Epidermal melanocyte (primary cell): ENCODE data around the gene LOXL3.
A peak's percentile ranks its signal among the peaks of the same experiment; 100 is the strongest.

Source experiments
- DNase-seq: peaks from one replicate; pipeline ENCODE4 v3.0.0; 2011; ENCODE audit warnings: low spot score; ENCODE audit not compliant: insufficient read length

Gene LOXL3

DNA sequence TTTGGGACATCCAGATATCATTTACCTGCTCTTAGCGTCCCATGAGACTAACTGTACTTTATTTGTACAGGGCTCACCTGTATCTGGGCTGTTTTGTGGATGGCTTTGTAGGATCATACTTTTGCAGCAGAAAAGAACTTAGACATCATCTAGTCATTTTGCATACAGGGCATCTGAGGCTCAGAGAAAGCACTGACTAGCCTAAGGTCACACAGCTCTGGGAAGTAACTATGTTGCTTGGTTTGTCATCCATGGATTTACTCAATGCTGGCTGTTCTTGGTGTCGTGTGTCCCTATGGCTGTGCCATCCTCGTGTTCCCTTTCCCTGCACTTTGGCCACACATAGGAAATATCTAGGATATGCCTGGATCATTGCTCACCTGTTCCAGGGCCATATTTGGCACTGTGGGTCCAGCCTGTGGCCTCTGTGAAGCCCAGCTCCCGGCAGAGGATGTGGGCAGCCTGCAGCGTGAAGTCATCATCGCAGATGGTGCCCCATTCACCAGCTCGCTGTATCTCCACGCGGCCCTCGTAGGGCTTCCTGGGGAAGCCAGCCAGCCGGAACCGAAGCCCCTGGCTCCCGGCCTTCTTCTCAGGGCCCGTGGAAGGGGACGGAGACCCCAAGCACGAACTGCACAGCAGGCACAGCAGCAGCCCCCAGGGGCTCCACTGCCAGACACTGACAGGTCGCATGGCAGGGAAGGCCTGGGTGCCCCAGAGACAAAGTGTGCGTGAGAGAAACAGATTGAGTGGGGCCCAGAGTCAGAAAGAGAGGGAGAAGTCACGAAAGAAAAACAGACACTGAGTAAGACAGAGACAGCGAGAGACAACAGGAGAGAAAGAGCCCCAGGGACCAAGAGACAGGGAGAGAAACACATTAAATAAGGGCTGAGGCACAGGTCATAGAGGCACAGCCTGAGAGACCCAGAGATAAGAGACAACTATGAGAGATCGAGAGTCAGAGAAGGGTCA, 1.5 kb downstream of the LOXL3 start:
- no peak for DNase-seq

DNA sequence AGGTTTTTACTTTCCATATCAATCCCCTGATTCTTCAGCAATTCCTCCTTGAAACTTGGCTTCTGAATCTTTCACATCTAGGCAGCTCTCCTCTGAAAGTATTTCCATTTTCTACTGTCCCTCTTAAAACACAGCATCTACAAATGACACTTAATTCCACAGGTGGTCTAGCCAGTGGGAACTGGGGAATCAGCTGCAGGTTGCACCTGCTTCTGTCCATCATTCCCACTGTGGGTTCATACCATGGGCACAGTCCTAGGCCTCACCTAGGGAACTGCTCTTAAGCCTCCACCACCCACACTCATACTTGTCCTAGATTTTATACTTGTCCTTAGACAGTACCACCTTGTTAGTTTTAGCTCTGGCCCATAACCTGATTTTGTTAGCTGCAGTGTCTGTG, 2.2 kb downstream of the LOXL3 start:
- DNase-seq, result no peak

- DNase-seq, result no peak
Observed at GRCh38 chr2:74550231-74550630, 3.5 kb downstream of the LOXL3 start.

GRCh38 chr2:74548900-74549826, 4.6 kb downstream of the LOXL3 start:
- peak; percentile 57 for DNase-seq

DNA sequence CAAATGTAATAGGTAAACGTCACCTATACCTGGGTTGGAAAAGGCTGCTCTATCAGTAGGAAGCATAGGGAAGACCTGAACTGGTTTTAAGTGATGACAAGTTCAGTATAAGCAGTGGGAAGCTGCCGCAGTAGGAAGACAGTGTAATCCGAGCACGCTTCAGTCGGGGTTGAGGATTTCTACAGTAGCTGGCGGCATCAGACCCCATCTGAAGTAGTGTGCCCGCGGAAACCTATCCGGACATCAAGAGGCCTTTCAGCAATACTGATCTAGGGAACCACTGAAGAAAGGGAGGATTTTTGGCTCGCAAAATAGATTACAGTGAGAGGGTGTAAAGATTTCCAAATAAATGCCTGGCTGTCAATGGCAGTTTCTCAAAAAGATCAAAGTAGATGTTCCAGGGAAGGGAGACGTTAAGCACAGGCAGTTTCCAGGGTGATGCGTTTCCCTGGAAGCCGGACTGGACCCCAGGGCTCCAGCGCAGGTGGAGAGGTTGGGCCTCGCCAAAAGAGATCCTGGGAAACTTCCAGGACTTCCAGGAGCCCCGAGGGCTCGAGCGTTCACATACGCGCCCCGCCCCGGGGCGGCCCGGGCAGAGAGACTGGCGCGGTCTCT, 5.3 kb downstream of the LOXL3 start:
- DNase-seq, result no peak

GRCh38 chr2:74546004-74546403, 7.7 kb downstream of the LOXL3 start:
- no peak for DNase-seq

GRCh38 chr2:74544634-74545033, 9.1 kb downstream of the LOXL3 start:
- no peak for DNase-seq

DNA sequence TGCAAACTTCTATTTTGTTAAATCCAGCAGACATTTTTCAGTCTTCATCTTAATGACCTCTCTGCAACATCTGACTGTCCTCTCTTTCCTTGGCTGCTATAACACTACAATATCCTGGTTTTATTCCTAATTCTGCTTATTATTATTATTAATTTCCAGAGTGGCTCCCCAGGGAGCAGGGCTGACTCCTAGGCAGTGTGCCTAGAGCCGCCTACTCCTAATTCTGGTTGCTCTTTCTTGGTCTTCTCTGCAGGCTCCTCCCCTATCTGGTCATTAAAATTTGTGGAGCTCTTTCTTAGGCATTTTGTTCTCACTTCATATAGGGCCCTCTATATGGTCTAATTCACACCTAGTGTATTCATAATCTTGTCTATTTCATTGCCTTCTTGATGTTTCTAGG, 10.8 kb downstream of the LOXL3 start:
- DNase-seq, result no peak

GRCh38 chr2:74540291-74540690, 13.5 kb downstream of the LOXL3 start:
- no peak for DNase-seq

DNA sequence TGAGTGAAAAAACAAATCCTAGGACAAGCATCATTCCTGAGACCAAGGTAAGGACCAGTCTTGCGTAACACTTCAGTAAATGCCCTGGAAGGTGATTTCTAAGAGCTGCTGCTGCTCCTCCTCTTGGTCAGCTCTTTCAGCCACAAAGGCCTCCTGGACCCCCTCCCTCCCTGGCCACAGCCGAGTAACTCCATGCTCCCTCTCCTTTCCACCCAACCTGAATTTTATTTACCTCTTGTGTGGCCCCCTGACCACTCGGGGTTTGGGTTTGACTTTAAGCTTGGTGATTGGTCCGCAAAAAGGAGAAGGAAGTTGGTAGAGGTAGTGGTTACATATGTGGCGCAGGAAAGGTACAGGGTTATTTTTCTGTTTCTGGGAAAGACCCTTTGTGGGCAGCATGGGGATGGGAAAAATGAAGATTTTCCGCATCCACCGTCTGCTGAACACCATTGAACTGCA, 14.8 kb downstream of the LOXL3 start:
- no peak for DNase-seq

- DNase-seq, result no peak
Observed at GRCh38 chr2:74537140-74537539, 16.6 kb downstream of the LOXL3 start.

DNA sequence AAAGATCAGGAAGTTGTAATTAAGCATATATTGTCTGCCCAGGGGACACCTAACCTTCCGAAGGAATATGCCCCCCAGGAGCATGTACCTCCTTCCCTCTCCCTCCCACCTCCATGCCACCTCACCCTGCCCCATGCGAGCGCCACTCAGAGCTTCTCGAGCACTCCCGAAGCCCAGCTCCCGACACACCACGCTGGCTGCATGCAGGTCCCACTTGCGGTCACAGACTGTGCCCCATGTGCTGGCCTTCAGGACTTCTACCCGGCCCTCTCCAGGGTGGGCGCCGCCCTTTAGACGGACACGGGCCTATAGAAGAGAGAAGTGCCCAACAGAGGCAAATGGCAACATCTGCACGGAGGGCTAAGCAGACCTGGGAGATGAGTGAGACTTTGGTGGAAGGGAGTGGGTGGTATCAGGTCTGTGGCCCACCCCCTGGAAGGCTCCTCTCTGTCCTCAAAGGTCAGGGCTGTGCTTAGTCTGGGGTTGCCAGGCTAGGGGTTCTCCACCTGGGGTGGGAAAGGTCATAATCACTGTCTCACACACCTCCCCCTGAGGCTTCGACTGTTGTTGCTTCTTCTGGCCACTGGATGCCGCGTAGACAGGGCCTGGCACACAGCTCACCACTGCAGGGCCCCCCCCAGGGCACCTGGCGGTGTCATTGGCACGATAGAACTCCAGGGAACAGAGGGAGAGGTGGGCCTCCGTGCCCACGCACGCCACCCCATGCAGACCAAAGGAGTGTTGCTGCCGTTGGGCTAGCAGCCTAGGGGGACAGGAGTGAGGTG, 17.4 kb downstream of the LOXL3 start:
- no peak for DNase-seq

- no peak for DNase-seq
Observed at GRCh38 chr2:74535440-74535965, 18.2 kb downstream of the LOXL3 start.

DNA sequence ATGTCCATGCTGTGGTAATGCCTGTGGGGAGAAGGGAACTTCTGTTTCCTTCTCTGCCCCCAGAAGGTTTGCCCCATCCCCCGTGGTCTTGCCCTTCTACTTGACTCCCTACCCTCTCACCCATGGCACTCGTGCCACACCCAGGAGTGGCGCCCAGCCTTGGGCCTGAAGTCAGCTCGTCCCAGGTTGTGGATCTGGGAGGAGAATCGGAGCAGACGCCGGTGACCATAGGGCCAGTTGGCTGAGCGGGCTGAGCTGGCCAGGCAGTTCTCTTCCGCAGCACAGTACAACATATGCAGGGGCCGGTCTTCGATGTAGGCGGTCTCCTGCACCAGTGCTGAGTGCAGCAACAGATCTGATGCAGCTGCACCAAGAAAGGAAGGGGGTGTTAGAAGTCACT, 19.3 kb downstream of the LOXL3 start:
- DNase-seq, result no peak

- DNase-seq, result no peak
Observed at GRCh38 chr2:74533464-74533863, 20.3 kb downstream of the LOXL3 start.

DNA sequence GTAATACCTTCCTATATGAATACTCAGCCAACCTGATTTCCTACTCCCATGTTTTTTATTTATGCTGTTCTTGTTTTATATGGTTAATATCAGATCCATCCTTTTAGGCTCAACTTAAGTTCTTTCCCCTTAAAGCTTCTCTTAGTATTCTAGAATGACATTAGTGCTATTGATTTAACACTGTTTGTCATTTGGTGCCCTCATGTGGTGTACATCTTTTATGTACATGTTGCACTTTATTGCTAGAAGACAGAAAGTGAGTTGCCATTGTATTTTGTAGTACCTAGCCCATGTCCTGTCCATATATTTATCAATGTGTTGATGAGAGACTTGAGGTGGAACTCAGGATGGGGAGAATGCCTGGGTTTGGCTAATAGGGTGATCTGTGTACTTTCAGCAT, 21.5 kb downstream of the LOXL3 start:
- no peak for DNase-seq

DNA sequence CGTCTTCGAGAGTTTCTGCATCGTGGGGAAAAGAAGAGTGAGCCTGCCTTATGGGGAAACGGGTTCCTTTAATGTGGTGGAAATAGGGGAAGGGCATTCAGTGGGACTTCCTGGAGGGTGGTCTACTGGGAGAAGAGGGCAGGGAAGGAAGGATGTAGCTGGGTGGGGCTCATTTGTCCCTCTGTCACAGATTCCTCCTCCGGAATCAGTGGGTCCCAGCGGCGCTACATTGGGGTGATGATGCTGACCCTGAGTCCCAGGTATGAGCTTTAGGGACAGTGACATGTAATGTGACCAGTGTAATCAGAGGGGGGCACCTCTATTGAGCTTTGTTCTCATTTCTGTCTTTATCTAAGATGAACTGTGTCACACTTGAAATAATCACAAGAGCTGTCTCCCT, 22.1 kb downstream of the LOXL3 start:
- DNase-seq, result no peak

DNA sequence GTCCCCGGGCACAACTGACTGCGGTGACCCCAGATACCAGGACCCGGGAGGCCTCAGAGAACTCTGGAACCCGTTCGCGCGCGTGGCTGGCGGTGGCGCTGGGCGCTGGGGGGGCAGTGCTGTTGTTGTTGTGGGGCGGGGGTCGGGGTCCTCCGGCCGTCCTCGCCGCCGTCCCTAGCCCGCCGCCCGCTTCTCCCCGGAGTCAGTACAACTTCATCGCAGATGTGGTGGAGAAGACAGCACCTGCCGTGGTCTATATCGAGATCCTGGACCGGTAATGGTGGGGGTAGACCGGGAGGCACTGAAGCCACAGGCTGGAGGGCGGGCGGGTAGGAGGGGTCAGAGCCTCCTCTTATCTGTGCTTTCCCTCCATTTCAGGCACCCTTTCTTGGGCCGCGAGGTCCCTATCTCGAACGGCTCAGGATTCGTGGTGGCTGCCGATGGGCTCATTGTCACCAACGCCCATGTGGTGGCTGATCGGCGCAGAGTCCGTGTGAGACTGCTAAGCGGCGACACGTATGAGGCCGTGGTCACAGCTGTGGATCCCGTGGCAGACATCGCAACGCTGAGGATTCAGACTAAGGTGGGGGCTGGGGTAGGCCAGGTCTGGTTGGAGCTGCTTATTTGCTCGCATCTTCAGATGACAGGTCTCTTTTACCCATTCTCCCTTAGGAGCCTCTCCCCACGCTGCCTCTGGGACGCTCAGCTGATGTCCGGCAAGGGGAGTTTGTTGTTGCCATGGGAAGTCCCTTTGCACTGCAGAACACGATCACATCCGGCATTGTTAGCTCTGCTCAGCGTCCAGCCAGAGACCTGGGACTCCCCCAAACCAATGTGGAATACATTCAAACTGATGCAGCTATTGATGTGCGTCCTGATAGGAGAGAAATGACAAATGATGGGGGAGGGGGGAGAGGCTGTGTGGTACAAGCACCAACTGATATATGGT, 23.2 kb downstream of the LOXL3 start:
- no peak for DNase-seq
